Naive thymus-derived CD4-positive, alpha-beta T cell (primary cell): ENCODE data around the gene FUT8. TPM values are rescaled to one million over a fixed set of nuclear protein-coding genes. Genes with fewer than 3 reads are reported as not detected.

Experiments
- ATAC-seq: fragments of 150-1000 bp; cut with Tn5 transposase; 2 replicates; pipeline ENCODE4 v1.10.0; 2021; ENCODE audit warnings: mild to moderate bottlenecking, moderate library complexity
- CTCF ChIA-PET: fragments of 350-600 bp; sonication (Branson Sonifier 250); formaldehyde crosslinking; loops from one replicate; lab custom pipeline; 2021; ENCODE audit warnings: antibody characterized with exemption; lab: Charles Lee
- POLR2A ChIA-PET: fragments of 350-600 bp; sonication (Branson Sonifier 250); formaldehyde crosslinking; loops from one replicate; lab custom pipeline; 2021; ENCODE audit warnings: antibody characterized with exemption, inconsistent platforms; lab: Charles Lee
- DNase-seq, 9 donors: peaks; one replicate each; pipeline versions ENCODE4 v3.0.0 to v3.0.0-alpha.2; 2020 to 2022; ENCODE audit warnings: mixed read lengths in 1 of 9
- H3K27ac ChIP-seq: one replicate; pipeline ENCODE4 v1.7.0; 2013; ENCODE audit warnings: mild to moderate bottlenecking, low read depth, low read length, moderate library complexity
- H3K27me3 ChIP-seq, 2 donors: one replicate each; pipeline ENCODE4 v1.7.0; 2013; ENCODE audit warnings: low read length in 2 of 2, mild to moderate bottlenecking in 2 of 2, moderate library complexity in 2 of 2; ENCODE audit not compliant: control insufficient read depth in 2 of 2, insufficient read depth in 2 of 2
- H3K36me3 ChIP-seq, 3 experiments: 1 replicate in 2 of 3; 2 replicates in 1 of 3; pipeline ENCODE4 v1.7.0; 2013; ENCODE audit warnings: low read length in 3 of 3, mild to moderate bottlenecking in 3 of 3, moderate library complexity in 1 of 3; ENCODE audit not compliant: insufficient read depth in 3 of 3, control insufficient read depth in 2 of 3
- H3K4me1 ChIP-seq, 2 donors: one replicate each; pipeline ENCODE4 v1.7.0; 2013; ENCODE audit warnings: low read length in 2 of 2, mild to moderate bottlenecking in 2 of 2, moderate library complexity in 1 of 2; ENCODE audit not compliant: control insufficient read depth in 2 of 2, insufficient read depth in 2 of 2
- H3K4me3 ChIP-seq: 2 replicates; pipeline ENCODE4 v1.7.0; 2013; ENCODE audit warnings: mild to moderate bottlenecking, low read length
- H3K9me3 ChIP-seq, 3 experiments: 1 replicate in 2 of 3; 2 replicates in 1 of 3; pipeline ENCODE4 v1.7.0; 2013; ENCODE audit warnings: low read length in 3 of 3; ENCODE audit not compliant: control insufficient read depth in 2 of 3
- H3K27ac Mint-ChIP-seq, 9 donors: one replicate each; pipeline ENCODE4 v1.8.0; 2020 to 2022; ENCODE audit warnings: mixed read lengths in 9 of 9, mild to moderate bottlenecking in 8 of 9, moderate library complexity in 5 of 9, inconsistent platforms in 2 of 9
- H3K27me3 Mint-ChIP-seq, 5 donors: one replicate each; pipeline ENCODE4 v1.8.0; 2021 to 2022; ENCODE audit warnings: mixed read lengths in 5 of 5, mild to moderate bottlenecking in 1 of 5
- H3K36me3 Mint-ChIP-seq, 5 donors: one replicate each; pipeline ENCODE4 v1.8.0; 2020 to 2022; ENCODE audit warnings: mixed read lengths in 5 of 5, mild to moderate bottlenecking in 3 of 5, inconsistent platforms in 1 of 5
- H3K4me1 Mint-ChIP-seq, 7 donors: one replicate each; pipeline ENCODE4 v1.8.0; 2020 to 2022; ENCODE audit warnings: mixed read lengths in 7 of 7, mild to moderate bottlenecking in 3 of 7, inconsistent platforms in 1 of 7
- H3K4me3 Mint-ChIP-seq, 10 donors: one replicate each; pipeline ENCODE4 v1.8.0; 2020 to 2022; ENCODE audit warnings: mild to moderate bottlenecking in 10 of 10, mixed read lengths in 10 of 10, moderate library complexity in 6 of 10, inconsistent platforms in 2 of 10
- H3K9me3 Mint-ChIP-seq, 11 donors: one replicate each; pipeline ENCODE4 v1.8.0; 2020 to 2022; ENCODE audit warnings: mixed read lengths in 11 of 11, mild to moderate bottlenecking in 4 of 11, inconsistent platforms in 1 of 11, moderate library complexity in 1 of 11
- intact Hi-C, 2 donors: fragments of 100-400 bp; cut with micrococcal nuclease; formaldehyde crosslinking; loops; one replicate each; pipeline ENCODE4 v1.15.1; 2023
- microRNA-seq: library from miRNA; unstranded; fragments of <30 nt; microRNA quantifications from one replicate; pipeline ENCODE4 v1.2.0, GENCODE V29; 2022; ENCODE audit warnings: borderline microRNAs expressed
- polyA plus RNA-seq, 2 donors: library from polyadenylated mRNA; unstranded; fragments of 300-500 nt; fragmentation: Illumina TruSeq; gene quantifications; one replicate each; pipeline ENCODE4 v1.2.3, GENCODE V29; 2021
- total RNA-seq, 6 experiments: library from RNA in 5 of 6; stranded (reverse) in 5 of 6; gene quantifications; 1 replicate in 5 of 6; 2 replicates in 1 of 6; pipeline ENCODE4 v1.2.3 and lab custom pipeline; 2021 to 2026

The FUT8 gene
- total and polyA plus RNA-seq, 7 experiments from 2014 or later = 11.1 to 107 (median 41.6) TPM

DNA sequence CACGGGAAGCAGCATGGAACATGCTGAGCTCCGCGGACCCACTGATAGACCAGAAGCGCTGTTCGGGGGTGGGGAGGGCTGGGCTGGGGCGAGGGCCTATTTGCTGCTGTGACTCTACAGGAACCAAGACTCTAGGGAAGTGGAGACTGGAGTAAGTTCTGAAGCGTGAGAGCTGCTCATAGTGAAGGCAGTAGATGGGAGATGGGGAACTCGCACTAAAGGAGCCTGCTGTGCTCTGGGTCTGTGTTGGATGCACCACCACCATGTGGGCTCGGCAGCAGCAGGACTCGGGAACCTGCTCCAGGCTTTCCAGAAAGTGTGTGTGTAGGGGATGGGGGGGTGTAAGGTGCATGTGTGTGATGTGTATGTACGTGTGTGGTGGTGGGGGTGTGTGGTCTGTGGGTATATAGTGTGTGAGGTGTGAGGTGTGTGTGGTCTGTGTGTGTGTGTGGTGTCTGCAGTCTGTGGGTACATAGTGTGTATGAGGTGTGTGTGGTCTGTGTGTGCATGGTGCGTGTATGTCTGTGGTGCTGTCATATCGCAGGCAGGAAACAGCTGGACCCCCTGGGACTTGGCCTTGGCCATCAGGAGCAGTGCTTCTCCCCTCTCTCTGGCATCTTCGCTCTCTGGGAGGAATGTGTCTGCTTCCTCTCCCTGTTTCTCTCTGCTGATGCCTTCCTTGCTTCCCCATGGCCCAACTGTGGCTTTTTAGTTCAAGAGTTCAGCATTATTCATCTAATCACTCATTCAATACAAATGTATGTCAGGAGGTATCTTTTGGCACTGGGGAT lies 378.9 kb downstream of the FUT8 start:
- DNase-seq = peak in 4 of 9 donors; percentile 1 to 9 (median 5)

DNA sequence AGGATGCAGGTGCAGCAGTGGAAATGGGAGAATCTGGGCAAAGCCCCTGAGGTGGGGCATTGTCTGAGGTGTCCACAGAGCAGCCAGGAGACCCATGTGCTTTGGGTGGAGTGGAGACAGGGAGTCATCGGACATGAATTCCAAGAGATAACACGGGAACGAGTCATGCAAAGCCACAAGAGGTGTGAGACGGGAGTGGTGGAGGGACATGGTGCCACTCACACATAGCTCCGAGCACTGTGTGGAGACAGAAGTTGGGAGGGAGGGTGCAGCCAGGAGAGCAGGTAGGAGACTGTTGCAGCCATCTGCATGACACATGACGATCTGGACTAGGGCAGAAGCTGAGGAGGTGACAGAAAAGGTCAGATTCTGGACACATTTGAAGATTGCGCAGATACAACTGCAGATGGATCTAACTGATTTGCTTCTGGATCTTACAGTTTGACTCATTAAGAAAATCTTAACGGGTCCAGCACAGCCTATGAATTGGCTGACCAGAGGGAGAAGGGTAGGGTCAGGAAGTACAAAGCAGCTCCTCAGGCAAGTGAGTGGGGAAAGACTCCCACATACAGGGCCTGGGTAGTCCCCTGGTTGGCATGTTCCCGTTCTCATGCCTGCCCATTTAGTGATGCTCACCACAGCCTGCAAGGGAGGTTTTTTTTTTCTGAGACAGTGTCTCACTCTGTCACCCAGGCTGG lies 379.8 kb downstream of the FUT8 start:
- Mint-ChIP-seq H3K9me3 (no peaks in the 10 kb centered on the region), H3K27me3 (peaks cover 0 to 17% (median 3%) of the 10 kb centered on the region in 5 donors), H3K36me3 (no peaks in the 10 kb centered on the region), H3K4me1 (no peaks in the 10 kb centered on the region), H3K4me3 (no peak overlapping the region), H3K27ac (no peak overlapping the region)
- no peak for ATAC-seq
- Histone ChIP-seq H3K27me3 (no peaks in the 10 kb centered on the region), H3K4me1 (no peaks in the 10 kb centered on the region), H3K9me3 (no peaks in the 10 kb centered on the region), H3K36me3 (no peaks in the 10 kb centered on the region), H3K27ac (no peak overlapping the region), H3K4me3 (no peak overlapping the region)
- POLR2A ChIA-PET = interaction anchor here (0.6 kb wide), 2 partner anchors 9 to 63 kb away, joined by 3 read pairs; no protein-coding TSS in a partner anchor
- no peak for DNase-seq
- intact Hi-C loops = no loop called here
- CTCF ChIA-PET = no interaction called here

More for the DNA sequence above, 378.9 kb downstream of the FUT8 start:
- H3K4me3 Mint-ChIP-seq = no peak overlapping the region
- H3K27ac Mint-ChIP-seq = no peak overlapping the region
- Histone ChIP-seq H3K4me1 (no peaks in the 10 kb centered on the region), H3K27me3 (no peaks in the 10 kb centered on the region), H3K27ac (no peak overlapping the region), H3K36me3 (no peaks in the 10 kb centered on the region), H3K9me3 (no peaks in the 10 kb centered on the region), H3K4me3 (no peak overlapping the region)
- peak; percentile 79 for ATAC-seq
- no peaks in the 10 kb centered on the region for H3K36me3 Mint-ChIP-seq
- intact Hi-C loops = no loop called here
- POLR2A ChIA-PET = no interaction called here
- H3K9me3 Mint-ChIP-seq = no peaks in the 10 kb centered on the region
- peaks cover 0 to 21% (median 5%) of the 10 kb centered on the region in 5 donors for H3K27me3 Mint-ChIP-seq
- CTCF ChIA-PET = interaction anchor here (1.5 kb wide), 1 partner anchor 20 kb away, joined by 3 read pairs; no protein-coding TSS in a partner anchor
- H3K4me1 Mint-ChIP-seq = no peaks in the 10 kb centered on the region

Small RNA genes lying within 50 kb of the gene (microRNA-seq; reads per million reads assigned to microRNA genes)
- gene MIR625 = not detected
